HEK293 (cell line): ENCODE results near the gene CCSER1.

ENCODE experiments used
- CTCF ChIP-seq: fragments of 450-650 bp; formaldehyde crosslinking; IDR thresholded peaks from 2 replicates; pipeline ENCODE4 v1.5.1; 2016; ENCODE audit warnings: missing biosample characterization, missing genetic modification characterization
- MYNN ChIP-seq: fragments of 450-650 bp; formaldehyde crosslinking; IDR thresholded peaks from 2 replicates; pipeline ENCODE4 v1.5.1; 2016; ENCODE audit warnings: missing biosample characterization, missing genetic modification characterization, borderline replicate concordance
- PATZ1 ChIP-seq: fragments of 450-650 bp; formaldehyde crosslinking; IDR thresholded peaks from 2 replicates; pipeline ENCODE4 v1.5.1; 2016; ENCODE audit warnings: missing biosample characterization, missing genetic modification characterization
- WT1 ChIP-seq: fragments of 450-650 bp; formaldehyde crosslinking; IDR thresholded peaks from 2 replicates; pipeline ENCODE4 v1.5.1; 2016; ENCODE audit warnings: missing biosample characterization, missing genetic modification characterization
- ZNF138 ChIP-seq: fragments of 450-650 bp; formaldehyde crosslinking; IDR thresholded peaks from 2 replicates; pipeline ENCODE4 v1.5.1; 2016; ENCODE audit warnings: missing biosample characterization, missing genetic modification characterization, borderline replicate concordance
- ZNF530 ChIP-seq: fragments of 450-650 bp; formaldehyde crosslinking; IDR thresholded peaks from 2 replicates; pipeline ENCODE4 v1.5.1; 2016; ENCODE audit warnings: low read depth, missing biosample characterization, missing genetic modification characterization
- ZNF639 ChIP-seq: fragments of 450-650 bp; formaldehyde crosslinking; IDR thresholded peaks from 2 replicates; pipeline ENCODE4 v1.5.1; 2016; ENCODE audit warnings: missing biosample characterization, missing genetic modification characterization

- TF ChIP-seq ZNF530 (tag by site-specific recombination) (no peak), ZNF138 (tag by site-specific recombination) (no peak), ZNF639 (tag by site-specific recombination) (no peak), CTCF (tag by site-specific recombination) (no peak), PATZ1 (no peak), WT1 (tag by site-specific recombination) (no peak), MYNN (tag by site-specific recombination) (no peak)
These were observed 166.1 kb downstream of the CCSER1 start for GRCh38 chr4:90293320-90293719.
